ENCODE measurements around the gene ZNF467.

Gene ZNF467

GRCh38 chr7:149773446-149774236, at the start of gene ZNF467:
TSS of gene ZNF467 (minus strand) at chr7:149773588. CDS start at chr7:149771032, 2,556 bp downstream.
- Histone ChIP-seq H3K36me3 (no peaks in the 10 kb centered on the region), H3K9me3 (ENCODE audit: severe bottlenecking) (no peaks in the 10 kb centered on the region), H3K27me3 (ENCODE audit: insufficient read depth, low read depth, severe bottlenecking) (no peaks in the 10 kb centered on the region), H3K27ac (peak within 1 kb of the TSS; percentile 83), H3K4me3 (ENCODE audit: low read depth, low read length) (peak within 1 kb of the TSS; percentile 71)
- peak; percentile 67 for DNase-seq
- TF ChIP-seq CTCF (IDR thresholded peaks at IDR 0.05; ENCODE audit: low read depth, low read length): no peak

GRCh38 chr7:149822353-149822943, 49.1 kb upstream of the ZNF467 start:
- Histone ChIP-seq H3K36me3 (no peaks in the 10 kb centered on the region), H3K9me3 (ENCODE audit: severe bottlenecking) (no peaks in the 10 kb centered on the region), H3K4me3 (ENCODE audit: low read depth, low read length) (no peak overlapping the region), H3K27me3 (ENCODE audit: insufficient read depth, low read depth, severe bottlenecking) (no peaks in the 10 kb centered on the region), H3K27ac (no peak overlapping the region)
- no peak for TF ChIP-seq CTCF (IDR thresholded peaks at IDR 0.05; ENCODE audit: low read depth, low read length)
- no peak for DNase-seq

- TF ChIP-seq CTCF (IDR thresholded peaks at IDR 0.05; ENCODE audit: low read depth, low read length): no peak
- Histone ChIP-seq H3K36me3 (no peaks in the 10 kb centered on the region), H3K4me3 (ENCODE audit: low read depth, low read length) (no peak overlapping the region), H3K9me3 (ENCODE audit: severe bottlenecking) (no peaks in the 10 kb centered on the region), H3K27me3 (ENCODE audit: insufficient read depth, low read depth, severe bottlenecking) (no peaks in the 10 kb centered on the region), H3K27ac (no peak overlapping the region)
- no peak for DNase-seq
These were observed 48.1 kb upstream of the ZNF467 start for GRCh38 chr7:149821191-149822148.

- TF ChIP-seq CTCF (IDR thresholded peaks at IDR 0.05; ENCODE audit: low read depth, low read length): no peak
These were observed 47.3 kb upstream of the ZNF467 start for GRCh38 chr7:149820622-149821190.

GRCh38 chr7:149819961-149820340, 46.6 kb upstream of the ZNF467 start:
- no peak overlapping the region for H3K27ac ChIP-seq
- no peak overlapping the region for H3K4me3 ChIP-seq (ENCODE audit: low read depth, low read length)
- no peak for TF ChIP-seq CTCF (IDR thresholded peaks at IDR 0.05; ENCODE audit: low read depth, low read length)
- no peaks in the 10 kb centered on the region for H3K36me3 ChIP-seq
- H3K9me3 ChIP-seq (ENCODE audit: severe bottlenecking): no peaks in the 10 kb centered on the region
- H3K27me3 ChIP-seq (ENCODE audit: insufficient read depth, low read depth, severe bottlenecking): no peaks in the 10 kb centered on the region
- DNase-seq: no peak

More at GRCh38 chr7:149820622-149821190, 47.3 kb upstream of the ZNF467 start:
- no peak overlapping the region for H3K27ac ChIP-seq
- H3K36me3 ChIP-seq: no peaks in the 10 kb centered on the region
- no peaks in the 10 kb centered on the region for H3K27me3 ChIP-seq (ENCODE audit: insufficient read depth, low read depth, severe bottlenecking)
- no peak for DNase-seq
- H3K9me3 ChIP-seq (ENCODE audit: severe bottlenecking): no peaks in the 10 kb centered on the region
- H3K4me3 ChIP-seq (ENCODE audit: low read depth, low read length): no peak overlapping the region

Measured in WERI-Rb-1 (cell line).